Superior temporal gyrus (tissue), 1 donor: ENCODE data around the gene UACA.
"Not testable (repeated sequence)": the region's sequence is repeated elsewhere in the genome, so short reads cannot be mapped to it uniquely, and the experiment has no call there.

Experiments used
- DNase-seq: peaks from one replicate; pipeline ENCODE4 v3.0.0-alpha.2; 2016; ENCODE audit errors: extremely low spot score

Gene UACA

GRCh38 chr15:70757627-70758026 is 5.7 kb downstream of the UACA start:
- DNase-seq, result no peak

- no peak for DNase-seq
These were observed 8.5 kb downstream of the UACA start for GRCh38 chr15:70754862-70755261.

DNA sequence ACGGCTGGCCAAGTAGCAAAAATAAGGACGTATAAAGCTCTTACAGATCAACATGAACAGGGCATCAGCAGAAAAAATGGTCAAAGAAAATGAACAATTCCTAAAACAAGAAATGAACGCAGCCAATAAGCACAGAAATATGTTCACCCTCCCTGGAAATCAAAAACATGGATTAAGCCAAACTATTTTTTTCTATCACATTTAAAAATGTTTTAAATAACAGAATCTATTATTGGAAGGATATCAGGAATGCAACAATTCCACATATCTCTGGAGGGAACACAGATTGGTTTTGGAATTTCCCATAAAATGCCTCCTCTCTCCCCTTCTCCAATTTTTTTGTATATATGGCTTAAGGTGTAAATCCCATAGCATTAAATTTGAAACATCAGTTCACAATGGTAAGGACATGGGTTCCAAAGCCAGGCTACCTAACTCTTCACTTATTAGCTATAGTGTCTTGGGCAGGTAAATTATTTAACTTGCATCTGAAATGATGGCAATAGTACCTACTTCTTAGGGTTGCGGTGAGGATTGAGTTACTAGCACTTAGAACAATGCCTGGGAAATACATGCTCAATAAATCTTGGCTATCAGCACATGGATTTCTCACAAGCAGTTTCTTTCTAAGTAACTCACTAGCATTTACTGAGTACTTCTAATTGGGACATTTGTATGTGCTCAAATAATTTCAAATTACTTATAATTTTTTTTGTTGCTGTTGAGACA is 10.1 kb downstream of the UACA start:
- DNase-seq, result no peak

DNA sequence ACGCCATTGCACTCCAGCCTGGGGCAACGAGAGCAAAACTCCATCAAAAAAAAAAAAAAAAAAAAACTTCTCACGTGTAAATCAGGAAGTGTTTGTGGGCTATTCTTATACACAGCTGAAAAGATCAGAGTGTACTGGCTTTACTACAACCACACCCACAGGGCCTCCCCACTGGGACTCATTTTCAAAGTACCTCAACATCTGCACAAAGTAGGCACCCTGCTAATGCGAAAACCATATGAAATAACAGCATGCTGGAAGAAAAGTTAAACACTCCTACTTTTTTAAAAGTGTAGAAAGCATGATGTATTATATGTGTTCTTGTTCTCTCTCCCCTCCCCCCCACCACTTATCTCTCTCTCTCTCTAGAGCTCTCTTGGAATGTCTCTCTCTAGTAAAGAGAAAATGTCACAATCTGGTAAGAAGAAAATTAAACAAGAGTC is 11.1 kb downstream of the UACA start:
- DNase-seq, result no peak

DNA sequence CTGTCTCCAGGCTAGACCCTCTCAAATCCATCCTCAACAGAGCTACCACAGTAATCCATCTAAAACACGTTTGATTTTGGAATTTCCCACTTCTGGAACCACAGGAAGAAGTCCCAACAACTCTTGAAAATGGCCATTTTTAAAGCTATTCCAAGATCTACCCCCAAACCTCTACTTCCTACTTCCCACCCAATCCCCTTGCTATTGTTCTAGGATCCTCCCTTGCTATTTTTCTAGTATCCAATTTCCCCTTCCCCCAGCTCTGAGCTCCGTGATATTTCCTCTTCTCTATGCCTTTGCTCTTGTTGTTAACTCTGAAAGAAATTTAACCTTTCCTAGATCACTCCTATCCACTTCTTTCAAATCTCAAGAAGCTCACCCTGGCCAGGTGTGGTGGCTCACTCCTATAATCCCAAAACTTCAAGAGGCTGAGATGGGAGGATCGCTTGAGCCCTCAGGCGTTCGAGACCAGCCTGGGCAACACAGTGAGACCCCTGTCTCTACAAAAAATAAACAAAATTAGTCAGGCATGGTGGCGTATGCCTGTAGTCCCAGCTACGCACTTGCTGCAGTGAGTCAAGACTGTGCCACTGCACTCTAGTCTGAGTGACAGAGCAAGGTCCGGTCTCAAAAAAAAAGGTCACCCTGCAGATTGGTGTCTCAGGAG is 13.0 kb downstream of the UACA start:
- DNase-seq, result no peak

- peak; percentile 55 for DNase-seq
These were observed 15.0 kb downstream of the UACA start for GRCh38 chr15:70748281-70748747.

DNA sequence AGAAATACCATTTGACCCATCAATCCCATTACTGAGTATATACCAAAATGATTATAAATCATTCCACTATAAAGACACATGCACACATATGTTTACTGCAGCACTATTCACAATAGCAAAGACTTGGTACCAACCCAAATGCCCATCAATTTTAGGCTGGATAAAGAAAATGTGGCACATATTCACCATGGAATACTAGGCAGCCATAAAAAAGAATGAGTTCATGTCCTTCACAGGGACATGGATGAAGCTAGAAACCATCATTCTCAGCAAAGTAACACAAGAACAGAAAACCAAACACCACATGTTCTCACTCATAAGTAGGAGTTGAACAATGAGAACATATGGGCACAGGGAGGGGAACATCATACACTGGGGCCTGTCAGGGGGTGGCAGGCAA is 16.8 kb downstream of the UACA start:
- not testable (repeated sequence) for DNase-seq

- DNase-seq, result no peak
These were observed 20.4 kb downstream of the UACA start for GRCh38 chr15:70742928-70743327.

DNA sequence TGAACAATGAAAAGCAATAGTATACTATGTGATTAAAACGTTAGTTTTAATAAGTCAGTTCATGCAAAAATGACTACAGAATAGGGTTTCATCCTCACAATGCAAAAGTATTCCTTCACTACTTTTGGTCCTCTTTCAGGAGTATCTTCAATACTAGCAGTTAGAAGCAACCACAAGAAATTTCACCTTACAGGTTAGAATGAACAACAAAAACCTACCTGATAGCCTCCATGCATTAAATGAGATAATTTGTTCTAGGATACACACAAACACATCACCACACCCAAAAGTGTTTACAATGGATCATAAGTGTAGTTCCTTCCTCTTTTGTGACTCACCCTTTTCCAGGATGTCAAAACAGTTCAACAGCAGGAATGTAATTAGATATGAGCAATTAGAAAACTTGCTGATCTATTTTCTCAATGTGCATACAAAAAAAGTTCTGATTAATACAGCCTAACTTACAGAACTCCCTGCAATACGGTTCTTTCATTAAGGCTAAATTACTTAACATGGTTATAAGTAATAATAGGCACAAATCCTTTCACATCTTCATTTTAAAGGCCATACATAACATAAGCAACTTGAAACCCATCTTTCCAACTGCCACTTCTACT is 21.6 kb downstream of the UACA start:
- DNase-seq, result no peak

GRCh38 chr15:70741107-70741531 is 22.2 kb downstream of the UACA start:
- DNase-seq, result no peak

DNA sequence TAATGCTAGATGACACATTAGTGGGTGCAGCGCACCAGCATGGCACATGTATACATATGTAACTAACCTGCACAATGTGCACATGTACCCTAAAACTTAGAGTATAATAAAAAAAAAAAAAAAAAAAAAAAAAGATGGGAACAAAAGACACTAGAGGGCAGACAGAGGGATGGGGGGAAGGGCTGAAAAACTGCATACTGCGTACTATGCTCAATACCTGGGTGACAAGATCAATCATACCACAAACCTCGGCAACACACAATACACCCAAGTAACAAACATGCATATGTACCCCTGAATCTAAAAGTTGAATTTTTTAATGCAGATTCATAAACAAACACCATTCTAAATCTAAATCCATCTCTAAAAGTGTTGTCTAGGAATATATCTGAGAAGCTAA is 28.3 kb downstream of the UACA start:
- DNase-seq, result not testable (repeated sequence)

DNA sequence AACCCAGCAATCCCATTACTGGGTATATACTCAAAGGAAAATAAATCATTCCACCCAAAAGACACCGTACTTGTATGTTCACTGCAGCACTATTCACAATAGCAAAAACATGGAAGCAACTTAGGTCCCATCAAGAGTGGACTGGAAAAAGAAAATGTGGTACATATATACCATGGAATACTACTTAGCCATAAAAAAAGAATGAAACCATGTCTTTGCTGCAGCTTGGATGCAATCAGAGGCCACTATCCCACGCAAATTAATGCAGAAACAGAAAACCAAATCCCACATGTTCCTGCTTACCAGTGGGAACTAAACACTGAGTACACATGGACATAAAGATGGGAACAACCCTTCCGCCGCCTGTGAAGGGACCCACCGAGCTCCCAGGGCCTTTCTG is 34.2 kb downstream of the UACA start:
- no peak for DNase-seq

DNA sequence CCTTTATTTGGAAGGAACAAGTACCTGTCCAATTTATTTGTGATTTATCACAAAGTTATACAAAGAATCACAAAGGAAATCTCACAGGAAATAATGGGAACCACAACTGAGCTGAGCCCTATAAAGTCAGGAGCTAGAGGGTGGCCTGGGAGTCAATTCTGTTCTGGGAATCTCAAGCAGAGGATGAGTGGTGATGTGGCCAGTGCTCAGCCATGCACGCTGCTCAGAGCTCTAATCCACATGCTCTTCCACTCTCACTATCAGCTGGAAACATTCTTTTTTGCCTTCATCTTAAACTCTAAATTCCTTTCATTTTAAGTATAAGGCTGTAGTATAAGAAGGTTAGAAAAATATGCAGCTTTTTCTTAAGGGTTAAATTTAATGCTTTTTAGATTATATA is 36.6 kb downstream of the UACA start:
- no peak for DNase-seq

DNA sequence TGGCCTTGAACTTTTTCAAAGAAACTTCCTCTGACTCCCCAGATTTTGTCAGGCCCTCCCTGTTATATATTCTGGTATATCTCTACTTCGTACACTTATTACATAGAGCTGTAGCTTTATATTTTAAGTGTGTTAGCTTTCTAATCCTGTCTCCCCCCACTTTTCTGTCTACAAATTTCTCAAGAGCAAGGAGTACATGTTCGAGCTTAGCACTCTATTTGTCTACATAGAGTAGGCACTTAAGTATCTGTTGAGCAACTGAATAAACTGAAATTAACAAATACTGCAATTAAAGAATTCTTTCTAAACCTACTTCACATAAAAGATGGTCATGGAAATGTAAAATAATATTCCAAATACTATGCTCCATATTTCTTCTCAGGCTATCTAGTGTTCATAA is 39.4 kb downstream of the UACA start:
- DNase-seq, result no peak

DNA sequence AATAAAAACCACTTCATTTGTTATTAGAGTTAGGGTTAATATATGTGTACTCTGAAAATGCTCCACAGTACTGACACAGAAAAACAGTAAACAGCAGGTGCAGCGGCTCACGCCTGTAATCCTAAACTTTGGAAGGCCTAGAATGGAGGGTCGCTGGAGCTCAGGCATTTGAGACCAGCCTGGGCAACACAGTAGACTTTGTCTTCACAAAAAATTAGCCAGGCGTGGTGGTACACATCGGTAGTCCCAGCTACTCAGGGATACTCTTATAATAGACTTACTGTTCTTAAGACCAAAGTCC is 40.3 kb downstream of the UACA start:
- DNase-seq, result no peak

- peak; percentile 82 for DNase-seq
These were observed 40.9 kb downstream of the UACA start for GRCh38 chr15:70722266-70723121.

DNA sequence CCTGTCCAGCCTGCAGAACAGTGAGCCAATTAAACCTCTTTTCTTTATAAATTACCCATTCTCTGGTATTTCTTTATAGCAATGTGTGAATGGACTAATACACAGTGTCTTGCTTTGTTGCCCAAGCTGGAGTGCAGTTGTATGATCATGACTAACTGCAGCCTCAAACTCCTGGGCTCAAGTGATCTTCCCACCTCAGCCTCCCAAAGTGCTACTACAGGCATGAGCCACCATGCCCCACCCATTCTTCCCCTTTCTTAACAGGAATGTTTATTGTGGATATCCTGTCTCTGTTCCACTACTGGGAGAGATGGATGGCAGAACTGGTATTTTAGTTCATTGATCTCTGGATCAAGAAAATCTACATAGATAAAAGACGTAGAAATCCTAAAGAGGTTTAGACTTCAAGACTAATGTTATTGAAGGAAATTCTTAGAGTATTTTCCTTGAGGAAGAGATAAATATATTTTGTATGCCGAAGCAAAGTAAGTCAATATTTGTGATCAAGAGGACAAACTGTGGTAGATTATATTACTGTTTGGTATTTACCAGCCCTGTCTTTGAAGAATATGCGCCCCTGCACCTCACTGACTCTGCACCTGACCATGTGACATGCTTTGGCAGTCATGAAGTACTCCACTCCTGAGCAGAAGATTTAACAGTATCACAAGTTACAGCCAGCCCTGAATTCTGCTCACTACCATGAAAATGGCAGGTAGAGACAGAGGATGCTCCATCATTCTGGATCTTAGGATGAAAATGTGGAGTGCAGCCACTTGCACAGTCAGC is 42.9 kb downstream of the UACA start:
- DNase-seq, result no peak

DNA sequence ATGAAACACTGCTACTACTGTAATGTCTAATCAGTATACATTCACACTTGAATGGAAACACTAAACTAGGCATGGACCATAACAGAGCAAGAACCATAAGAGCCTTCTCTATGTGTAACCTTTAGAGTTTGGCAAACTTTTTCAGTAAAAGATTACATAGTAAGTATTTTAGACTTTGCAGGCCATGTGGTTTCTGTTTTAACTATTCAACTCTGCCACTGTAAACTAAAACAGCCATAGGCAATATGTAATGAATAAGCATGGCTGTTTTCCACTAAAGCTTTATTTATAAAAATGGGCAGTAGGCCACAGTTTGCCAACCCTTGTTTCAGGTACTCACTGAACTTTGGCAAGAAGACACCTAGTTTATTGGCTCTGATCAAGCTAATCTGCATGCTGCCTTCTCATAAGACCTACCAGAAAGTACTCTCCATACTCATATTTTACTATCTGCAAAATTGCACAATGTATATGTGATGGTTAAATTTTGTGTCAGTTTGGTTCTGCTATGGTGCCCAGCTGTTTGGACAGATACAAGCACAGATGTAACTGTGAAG is 46.0 kb downstream of the UACA start:
- DNase-seq, result no peak

DNA sequence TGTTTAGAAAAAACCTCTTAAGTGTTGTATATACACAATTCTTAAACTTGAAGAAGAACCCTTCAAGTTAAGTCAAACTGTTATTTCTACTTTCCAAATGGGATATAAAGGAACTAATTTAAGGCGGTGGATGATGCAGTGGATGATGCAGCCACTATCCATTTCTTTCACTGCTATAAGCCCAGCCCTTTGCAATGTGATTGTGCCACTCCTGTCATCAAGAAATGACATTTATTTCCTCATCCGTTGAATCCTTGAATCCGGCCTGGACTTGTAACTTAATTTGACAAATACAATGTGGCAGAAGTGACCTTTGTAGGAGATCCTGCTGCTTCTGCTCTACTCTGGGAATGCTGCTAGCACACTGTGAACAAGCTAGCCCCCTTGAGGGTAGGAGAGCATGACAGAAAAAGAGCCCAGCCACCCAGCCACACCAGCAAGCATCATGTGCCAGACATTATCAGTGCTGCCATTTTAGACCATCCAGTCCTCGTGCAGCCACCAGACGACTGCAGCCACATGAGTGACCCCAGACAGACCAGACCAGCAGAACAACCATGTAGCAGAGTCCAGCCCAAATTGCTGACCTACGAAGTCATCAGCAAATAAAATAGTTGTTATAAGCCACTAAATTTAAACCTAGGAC is 47.4 kb downstream of the UACA start:
- no peak for DNase-seq

- DNase-seq, result no peak
These were observed 48.8 kb downstream of the UACA start for GRCh38 chr15:70714565-70714964.

GRCh38 chr15:70714015-70714414 is 49.3 kb downstream of the UACA start:
- DNase-seq, result no peak
